GM21381 (cell line): ENCODE measurements around the gene DENND11.
"Not testable (repeated sequence)": the region's sequence is repeated elsewhere in the genome, so short reads cannot be mapped to it uniquely, and the experiment has no call there.

Source experiments
- ATAC-seq: cut with Tn5 transposase; IDR thresholded peaks from one replicate; pipeline ENCODE4 v1.9.1; 2021; ENCODE audit warnings: mild to moderate bottlenecking, moderate library complexity; ENCODE audit not compliant: unreplicated experiment

Gene DENND11

DNA sequence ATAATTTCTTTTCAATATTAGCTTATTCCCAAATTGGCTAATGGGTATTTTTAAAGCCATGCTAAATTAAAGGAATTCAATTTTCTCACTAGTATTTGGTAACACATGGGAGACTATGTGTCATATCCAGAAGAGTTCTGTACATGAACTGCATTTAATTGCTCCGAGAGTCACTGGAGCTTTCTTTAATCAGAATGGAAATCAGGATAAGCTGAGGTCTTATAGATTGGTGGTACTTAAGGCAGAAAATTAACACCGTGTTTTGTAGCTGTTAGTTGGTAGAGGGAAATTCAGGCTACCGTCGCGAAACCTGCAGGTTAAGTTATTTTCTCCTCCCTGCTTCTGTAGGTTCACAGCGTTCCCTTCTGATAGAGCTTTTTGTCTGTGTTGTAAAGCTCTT lies 6.4 kb upstream of the DENND11 start, which contains the start of gene WEE2:
Gene WEE2 (plus strand): TSS at position 3 of the 400 bp plus-strand sequence. CDS start 406 bp downstream, outside the sequence.
- ATAC-seq, result no peak

DNA sequence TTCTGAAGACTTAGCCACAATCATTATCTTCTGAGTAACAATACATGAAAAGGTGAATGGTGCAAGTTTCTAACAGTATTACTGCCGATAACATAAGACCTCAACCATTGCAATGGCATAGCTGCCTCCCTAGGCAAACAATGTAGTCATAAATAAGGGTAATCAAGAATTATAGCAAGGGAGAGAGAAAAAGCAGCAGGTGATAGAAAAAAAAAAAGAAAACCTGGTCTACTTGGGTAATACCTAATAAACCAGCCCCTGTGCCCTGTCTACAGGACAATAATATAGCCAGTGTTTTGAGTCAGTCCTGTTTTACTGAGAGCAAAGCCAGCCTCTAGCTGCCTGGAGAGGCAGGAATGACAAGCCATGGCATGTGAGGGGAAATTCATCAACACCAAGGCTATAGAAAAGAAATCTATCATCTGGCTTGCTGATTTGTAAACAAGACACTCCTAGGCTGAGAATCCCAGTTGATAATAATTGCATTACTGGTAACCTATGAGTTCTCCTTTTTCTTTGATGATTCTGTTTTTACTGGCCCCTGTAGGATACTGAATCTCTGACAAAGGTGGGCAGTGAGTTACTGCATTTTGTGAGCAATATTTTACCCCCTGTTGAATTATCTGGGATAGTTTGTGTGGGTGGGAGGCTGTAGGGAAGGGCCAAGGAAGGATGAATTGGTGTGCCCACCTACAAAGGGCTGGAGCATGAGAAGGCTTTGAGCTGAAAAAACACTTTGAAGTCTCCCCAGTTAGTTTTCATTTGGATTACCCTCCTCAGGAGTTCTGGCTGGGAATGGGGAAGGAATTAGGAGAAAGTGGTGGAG lies 4.5 kb upstream of the DENND11 start:
- ATAC-seq, result no peak

DNA sequence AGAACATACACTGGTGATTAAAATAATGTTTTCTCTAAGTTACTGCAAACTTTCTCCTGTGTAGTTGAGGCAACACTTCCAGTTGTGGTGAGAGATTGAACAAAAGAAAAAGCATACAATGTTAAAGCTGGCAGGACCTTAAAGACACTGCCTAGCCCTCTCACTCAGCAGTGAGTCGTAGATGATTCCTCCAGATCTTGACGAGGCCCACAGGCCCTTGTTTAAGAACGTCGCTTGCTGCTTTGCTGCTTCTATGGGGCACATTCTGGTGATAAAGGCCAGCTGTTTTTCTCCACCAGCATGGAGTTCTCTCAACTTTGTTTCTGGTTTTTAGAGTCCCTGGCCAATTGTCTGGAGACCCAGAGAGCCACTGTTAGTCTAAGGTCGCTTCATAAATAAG lies 2.8 kb upstream of the DENND11 start:
- ATAC-seq, result no peak

DNA sequence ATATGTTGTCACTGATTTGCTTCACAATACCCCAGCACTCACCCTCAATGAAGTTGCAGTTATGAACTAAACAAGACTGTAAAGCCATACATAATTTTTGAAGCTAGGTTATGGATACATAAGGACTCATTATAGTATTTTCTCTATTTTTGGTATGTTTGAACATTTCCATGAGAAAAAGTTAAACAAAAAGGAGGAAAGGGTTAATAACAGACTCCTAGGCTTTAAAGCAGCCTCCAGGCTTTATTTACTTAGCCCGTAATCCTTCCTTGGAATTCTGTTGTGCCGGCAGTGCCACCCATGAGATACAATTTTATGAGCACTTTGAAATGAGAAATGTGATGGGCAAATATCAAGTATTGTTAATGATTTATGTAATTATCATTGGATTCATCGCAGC lies 2.1 kb upstream of the DENND11 start:
- no peak for ATAC-seq

DNA sequence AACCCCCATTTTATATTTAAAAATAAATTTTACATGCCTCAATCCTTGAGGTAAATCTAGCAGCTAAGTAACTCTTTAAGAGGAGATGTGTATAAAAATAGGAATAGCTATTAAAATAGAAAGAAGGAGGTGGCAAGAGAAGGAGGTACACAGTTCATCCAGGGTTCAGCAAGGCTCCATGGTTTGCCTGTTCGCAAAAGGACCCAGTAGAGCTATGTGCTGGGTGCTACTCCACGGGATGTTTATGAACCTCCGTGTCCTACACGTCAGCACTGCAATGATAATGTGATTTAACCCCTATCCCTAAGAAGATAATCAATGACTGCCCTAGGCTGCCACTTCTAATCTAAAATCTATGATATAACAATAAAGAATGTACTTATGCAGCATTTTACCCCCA lies 926 bp upstream of the DENND11 start:
- ATAC-seq, result no peak

DNA sequence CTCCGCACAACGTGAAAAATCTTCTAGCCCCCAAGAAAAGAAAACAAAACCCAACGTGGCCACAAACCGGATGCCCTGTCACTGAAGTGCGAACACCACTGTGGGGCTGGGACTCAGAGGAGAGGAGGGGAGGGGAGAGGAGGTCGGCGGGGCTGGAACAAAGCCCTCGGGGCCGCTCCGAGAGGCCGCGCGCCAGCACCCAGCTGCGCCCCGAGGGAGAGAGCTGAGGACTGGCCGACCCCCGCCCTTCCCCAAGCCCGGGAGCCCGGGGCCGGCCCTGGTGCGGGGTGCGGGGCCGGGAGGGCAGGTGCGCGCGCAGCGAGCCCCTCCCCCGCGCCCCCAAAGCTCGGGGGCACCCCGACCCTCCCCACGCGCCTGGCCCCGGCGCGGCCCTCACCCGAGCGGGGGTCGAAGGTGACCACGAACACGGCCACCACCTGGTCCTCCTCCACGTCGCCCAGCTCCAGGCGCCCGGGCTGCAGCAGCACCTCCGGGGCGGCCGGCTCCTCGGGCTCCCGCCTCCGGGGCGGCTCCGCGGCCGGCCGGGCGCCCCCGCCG lies 398 bp downstream of the DENND11 start:
- peak; percentile 79 for ATAC-seq

DNA sequence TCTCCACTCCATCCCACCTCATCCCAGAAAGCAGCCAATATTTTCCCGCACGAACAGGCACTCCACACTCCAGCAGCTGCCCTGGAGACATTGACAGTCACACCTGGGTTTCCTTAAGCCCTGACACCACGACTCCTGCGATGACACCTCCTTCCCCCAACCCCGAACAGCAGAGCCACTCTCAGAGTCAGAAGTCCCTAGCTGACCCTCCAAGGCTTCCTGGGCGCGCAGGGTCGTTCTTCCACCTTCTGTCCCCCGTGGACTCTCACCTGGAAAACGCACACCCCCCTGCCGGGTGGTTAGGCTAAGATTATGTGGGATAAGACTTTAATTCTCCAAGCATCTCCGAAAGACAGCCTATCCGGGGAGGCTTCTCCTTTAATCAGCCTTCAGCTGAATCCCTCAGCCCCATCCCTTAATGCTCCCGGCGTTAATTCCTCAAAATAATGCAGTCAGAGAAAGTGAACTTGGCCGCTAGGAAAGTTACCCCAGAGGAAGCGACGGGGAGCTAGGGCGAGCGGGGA lies 1.1 kb downstream of the DENND11 start:
- ATAC-seq, result no peak

DNA sequence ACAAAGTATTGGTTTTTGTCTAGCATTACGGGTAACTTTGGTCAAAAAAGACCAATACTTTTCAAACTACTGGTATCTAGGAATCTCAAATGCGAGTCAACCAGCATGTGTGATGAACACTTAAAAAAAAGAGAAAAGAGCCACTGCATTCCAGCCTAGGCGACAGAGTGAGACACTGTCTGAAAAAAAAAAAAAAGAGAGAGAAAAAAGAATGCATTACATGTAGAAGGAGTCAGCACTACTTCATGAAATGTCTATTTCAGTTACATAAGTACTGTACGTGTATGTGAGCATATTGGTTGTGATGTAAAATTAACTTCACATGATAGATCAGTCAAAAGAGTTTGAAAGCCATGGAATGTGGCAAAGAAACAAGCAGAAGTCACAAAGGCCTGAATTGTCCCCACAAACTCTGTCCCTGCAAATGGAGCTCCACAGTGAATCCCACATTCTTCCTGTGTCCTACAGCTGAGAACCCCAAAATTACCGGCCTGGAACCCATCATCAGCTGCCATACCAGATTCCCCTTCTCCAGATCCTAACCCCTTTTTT lies 1.6 kb downstream of the DENND11 start:
- no peak for ATAC-seq

DNA sequence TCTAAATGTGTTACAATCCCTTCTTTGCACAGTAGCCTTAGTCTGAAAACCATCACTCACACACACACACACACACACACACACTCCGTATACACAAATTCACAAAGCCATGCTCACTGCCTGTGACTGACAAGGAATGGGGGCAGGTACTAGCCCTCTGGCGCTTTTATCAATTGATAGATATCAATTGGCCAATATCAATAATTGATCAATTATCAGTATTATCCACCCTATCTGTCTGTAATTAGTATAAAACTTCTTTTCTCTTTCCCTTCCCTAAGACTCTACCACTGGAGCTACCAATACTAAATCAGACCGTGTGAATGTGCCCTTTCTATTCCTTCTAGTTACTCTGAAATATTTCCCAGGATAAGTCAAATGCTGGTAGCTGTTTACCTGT lies 2.1 kb downstream of the DENND11 start:
- ATAC-seq, result no peak

DNA sequence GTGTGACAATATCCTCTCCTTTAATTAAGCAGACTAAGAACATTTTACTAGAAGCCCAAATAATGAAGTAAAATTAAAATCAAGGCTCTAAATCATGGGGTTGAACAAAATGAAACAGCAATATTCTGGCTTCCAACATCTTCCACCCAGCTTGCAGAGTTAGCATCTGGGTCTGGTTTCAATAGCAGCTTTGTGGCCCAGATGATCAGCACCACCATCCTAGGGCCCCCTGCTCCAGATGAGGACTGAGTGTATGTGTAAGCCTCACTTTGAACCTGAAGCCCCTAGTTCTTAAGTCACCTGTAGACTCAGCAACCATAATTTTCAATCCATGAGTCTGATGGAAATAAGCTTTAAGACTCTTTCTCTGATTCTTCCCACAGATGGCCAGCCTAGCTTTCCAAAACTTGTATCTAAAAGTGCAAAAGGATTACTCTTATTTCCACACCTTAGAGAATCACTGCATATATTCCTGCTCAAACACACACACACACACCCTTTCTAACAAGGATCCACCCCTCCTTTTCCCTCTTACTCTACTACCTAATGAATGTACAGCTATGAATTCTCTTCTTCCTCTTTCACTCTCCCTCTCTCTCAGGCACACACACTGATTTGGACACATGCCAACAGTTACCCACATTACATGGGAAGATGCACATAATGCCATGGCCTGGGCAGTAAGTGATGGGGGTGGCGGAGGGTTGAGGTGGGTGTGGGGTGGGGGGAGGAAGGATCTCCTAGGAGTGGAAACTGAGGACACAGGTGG lies 3.5 kb downstream of the DENND11 start:
- no peak for ATAC-seq

DNA sequence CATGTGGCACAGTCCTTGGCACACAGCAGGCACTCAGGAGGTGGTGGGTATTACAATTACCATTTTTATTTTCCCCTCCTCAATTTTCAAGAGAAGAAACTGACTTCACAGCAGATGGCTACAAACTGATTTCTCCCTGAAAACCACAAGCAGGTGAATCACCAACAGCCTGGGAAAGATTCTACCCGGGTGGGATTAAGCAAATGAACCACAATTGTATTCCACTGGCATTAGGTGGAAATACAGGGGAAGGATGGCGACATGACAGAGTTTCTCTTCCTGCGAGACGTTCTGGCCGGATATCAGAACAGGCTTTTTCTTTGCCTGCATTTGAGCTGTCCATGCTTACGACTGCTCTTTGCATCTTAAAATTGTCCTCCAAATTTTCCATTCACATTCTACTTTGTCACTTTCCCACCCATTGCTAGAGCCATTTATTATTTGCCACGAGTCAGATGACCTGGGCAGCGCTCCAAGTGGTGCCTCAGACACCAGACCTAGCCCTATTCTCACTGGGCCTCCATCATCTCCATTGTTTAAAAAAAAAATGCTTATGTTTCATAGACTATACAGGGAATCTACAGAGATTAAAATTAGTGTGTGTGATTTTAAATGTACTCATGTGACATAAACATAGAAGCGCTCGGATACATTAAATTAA lies 4.6 kb downstream of the DENND11 start:
- ATAC-seq, result no peak

DNA sequence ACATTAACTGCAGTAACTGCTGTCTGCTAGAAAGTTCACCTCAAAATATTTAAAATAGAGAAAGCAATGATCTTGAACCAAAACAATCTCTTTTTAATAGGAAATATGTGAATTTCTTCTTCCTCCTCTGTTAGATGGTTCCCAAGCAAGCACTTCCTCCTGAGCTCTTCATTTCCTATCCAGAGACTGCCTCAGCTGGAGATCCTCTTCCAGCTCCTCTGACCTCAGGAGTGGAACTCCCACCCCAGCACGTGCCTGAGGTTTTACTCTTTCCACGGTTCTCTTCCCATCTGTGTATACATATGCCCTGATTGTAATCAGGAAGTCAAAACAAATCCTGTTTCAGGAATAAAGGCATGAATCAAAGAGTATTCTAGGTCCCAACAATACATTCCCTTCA lies 5.6 kb downstream of the DENND11 start:
- no peak for ATAC-seq

DNA sequence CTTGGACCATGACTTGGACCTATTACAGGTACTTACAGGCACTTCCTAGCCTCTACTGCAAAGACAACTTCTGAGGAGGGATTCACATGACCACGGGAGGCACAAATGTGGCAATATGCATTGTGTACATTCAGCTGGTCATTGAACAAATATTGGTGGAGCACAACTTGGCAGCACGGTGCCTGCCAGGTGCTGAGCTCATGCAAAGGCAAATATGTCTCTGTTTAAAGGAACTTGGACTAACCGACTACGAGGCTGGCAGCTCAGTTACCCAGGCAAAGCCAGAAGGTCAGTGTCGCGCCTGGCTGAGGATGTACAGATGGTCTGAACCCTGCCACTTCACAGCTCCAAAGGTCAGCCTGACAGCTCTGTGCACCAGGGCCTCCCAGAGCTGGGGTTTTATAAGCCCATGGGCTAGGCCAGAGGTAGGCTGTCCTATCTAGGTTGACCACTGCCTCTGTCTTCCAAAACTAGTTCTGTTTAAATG lies 6.1 kb downstream of the DENND11 start:
- ATAC-seq, result no peak

DNA sequence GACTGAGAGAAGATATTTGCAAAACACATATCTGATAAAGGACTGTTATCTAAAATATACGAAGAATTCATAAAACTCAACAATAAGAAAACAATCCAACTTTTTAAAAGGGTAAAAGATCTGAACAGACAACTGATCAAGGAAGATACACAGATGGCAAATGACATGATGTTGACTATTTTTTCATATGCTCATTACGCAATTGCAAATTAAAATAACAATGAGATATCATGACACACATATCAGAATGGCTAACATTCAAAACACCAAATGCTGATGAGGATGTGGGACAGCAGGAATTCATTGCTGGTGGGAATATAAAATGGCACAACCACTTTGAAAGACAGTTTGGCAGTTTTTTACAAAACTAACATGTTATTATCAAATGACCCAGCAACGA lies 8.9 kb downstream of the DENND11 start:
- ATAC-seq, result no peak

DNA sequence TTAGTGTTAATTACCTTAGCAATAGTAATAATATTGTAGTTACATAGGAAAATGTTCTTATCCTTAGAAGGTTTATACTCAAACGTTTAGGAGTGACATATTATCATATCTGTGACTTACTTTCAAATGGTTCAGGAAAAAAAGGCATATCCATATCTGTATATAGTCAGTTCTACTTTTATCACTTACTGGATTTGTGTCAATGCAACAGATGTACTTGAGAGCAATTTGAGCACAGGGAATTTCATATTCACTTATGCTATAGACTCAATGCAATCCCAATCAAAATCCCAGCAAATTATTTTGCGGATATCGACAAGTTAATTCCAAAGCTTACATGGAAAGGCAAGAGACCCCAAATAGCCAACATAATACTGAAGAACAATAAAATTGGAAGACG lies 10.0 kb downstream of the DENND11 start:
- no peak for ATAC-seq

DNA sequence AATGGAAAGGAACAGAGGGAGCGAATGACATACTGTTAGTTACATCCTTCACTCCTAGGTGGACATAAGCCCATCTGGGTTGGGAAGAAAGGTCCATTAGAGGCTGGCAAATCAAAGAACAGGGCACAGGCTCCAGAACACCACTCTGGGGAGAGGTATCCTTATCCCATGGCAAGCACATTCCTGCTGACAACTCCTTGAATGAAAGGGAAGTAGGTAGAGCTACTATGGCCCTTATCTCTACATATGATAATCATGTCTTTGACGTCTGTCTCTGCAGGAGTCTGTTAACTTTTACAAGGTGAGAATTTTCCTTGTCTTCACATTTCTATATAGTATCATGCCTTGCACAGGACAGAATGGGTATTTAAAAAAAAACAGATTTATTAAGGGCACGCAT lies 10.4 kb downstream of the DENND11 start:
- ATAC-seq, result no peak

DNA sequence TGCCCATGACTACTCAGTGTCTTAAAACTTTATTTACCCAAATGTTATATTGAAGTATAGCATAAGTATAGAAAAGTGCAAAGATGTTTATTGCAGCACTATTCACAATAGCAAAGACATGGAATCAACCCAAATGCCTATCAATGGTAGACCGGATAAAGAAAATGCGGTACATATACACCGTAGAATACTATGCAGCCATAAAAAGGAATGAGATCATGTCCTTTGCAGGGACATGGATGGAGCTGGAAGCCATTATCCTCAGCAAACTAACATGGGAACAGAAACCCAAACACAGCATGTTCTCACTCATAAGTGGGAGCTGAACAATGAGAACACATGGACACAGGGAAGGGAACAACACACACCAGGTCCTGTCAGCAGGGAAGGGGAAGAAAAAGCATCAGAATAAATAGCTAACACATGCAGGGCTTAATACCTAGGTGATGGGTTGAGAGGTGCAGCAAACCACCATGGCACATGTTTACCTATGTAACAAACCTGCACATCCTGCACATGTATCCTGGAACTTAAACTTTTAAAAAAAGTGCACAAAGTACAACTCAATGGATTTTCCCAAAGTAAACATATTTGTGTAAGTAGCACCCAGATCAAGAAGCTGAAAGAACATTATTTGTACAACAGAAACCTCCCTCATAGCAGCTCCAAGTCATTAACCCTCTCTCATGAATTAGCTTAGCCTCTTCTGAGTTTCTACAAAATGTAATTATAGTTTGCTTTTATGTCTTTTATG lies 12.7 kb downstream of the DENND11 start:
- ATAC-seq, result not testable (repeated sequence)

DNA sequence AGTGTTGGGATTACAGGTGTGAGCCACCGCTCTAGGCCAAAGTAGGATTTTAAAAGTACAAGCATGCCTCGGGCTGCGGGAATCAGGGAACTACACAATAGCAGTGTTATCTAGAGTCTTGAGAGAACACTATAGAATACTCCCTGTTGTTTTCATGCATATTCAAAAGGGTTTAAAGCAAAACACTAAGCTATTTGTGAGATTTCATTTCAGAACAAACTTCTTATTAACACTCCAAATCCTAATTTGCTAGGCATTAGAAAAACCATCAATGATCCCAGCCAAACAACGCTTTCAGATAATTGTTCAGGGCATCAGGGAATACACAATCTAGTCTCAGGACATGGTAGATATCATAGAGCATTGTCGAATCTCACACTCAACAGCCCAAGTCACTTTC lies 13.9 kb downstream of the DENND11 start:
- ATAC-seq, result no peak

DNA sequence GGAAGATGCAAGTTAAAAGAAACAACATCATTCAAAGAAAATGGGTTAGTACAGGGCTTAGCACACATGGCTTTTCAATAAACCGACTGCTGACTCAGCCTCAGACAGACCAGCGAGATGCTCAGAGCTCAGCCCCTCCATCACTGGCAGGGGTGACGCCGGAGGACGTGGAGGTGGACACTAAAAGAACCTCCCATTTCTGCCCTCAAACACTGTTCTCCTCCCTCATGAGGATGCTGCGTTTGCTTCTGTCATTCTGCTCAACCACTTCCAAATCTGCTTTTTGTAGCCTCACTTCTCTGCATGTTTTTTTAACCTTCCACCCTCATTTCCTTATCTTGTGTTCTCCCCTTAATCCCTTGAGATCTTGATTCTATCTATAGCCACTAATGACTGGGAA lies 15.3 kb downstream of the DENND11 start:
- no peak for ATAC-seq

DNA sequence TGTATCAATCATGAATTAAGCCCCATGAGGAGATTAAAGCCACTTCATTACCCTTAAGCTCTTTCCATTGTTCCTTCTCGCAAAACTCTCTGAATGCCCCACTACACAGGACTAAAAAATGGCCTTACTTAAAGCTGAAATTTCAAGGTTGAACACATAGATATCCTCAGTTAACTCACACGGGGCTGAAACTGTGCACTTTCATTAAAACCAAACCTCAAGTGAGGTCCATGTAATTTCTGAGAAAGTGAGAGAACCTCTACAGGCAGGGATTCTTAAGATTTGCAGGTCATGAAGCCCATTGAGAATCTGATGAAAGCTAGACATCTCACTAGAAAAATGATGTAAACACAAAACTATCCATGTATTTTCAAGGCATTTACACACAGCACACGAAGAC lies 15.9 kb downstream of the DENND11 start:
- no peak for ATAC-seq
